ENCODE data around the gene DACH1. TPM values are rescaled to one million over a fixed set of nuclear protein-coding genes. Genes with fewer than 3 reads are reported as not detected.

Gene DACH1
- total RNA-seq, 5 donors from 2014 or later (not counting 1 experiment from before 2014, with no cell fraction given): 0.13 to 1.2 (median 0.23) TPM

- Histone ChIP-seq H3K36me3 (ENCODE audit: control insufficient read depth in 2 of 2, extremely low read depth in 1 of 2, insufficient read depth in 1 of 2, low read length in 1 of 2) (no peaks in the 10 kb centered on the region), H3K4me3 (ENCODE audit: control insufficient read depth in 1 of 2, extremely low read depth in 1 of 2, low read length in 1 of 2) (no peak overlapping the region), H3K27me3 (replicated peaks in 1 of 2; ENCODE audit: control insufficient read depth in 2 of 2, extremely low read depth in 1 of 2, insufficient read depth in 2 of 2, low read length in 1 of 2) (no peaks in the 10 kb centered on the region), H3K27ac (ENCODE audit: low read length) (no peak overlapping the region), H3K4me1 (ENCODE audit: control insufficient read depth in 1 of 2, extremely low read depth in 1 of 2, insufficient read depth in 2 of 2, low read length in 2 of 2) (no peaks in the 10 kb centered on the region), H3K9me3 (no peaks in the 10 kb centered on the region)
- POLR2A ChIA-PET: interaction anchor here in 1 of 2 donors (0.6 kb wide), 1 partner anchor 12 kb away, joined by 3 read pairs; no protein-coding TSS in a partner anchor
- no peaks in the 10 kb centered on the region for H3K27me3 Mint-ChIP-seq
- no peak overlapping the region for H3K4me3 Mint-ChIP-seq
- CTCF ChIA-PET: no interaction called here
- no peak for DNase-seq
- peaks cover 0 to 2% (median 0%) of the 10 kb centered on the region in 3 donors for H3K9me3 Mint-ChIP-seq
- H3K27ac Mint-ChIP-seq: no peak overlapping the region
- no peaks in the 10 kb centered on the region for H3K36me3 Mint-ChIP-seq
- no peak for ATAC-seq (replicated peaks in 1 of 4)
- WGBS (ENCODE audit: insufficient coverage): no CpG with 5 or more reads among the region's 4 CpGs
- no peaks in the 10 kb centered on the region for H3K4me1 Mint-ChIP-seq
Measured at GRCh38 chr13:71672512-71672911, 194.5 kb downstream of the DACH1 start.

GRCh38 chr13:71663431-71663830 lies 203.6 kb downstream of the DACH1 start:
- DNase-seq (no peak), ATAC-seq (replicated peaks in 1 of 4) (no peak)
- Histone ChIP-seq H3K36me3 (ENCODE audit: control insufficient read depth in 2 of 2, extremely low read depth in 1 of 2, insufficient read depth in 1 of 2, low read length in 1 of 2) (no peaks in the 10 kb centered on the region), H3K4me3 (ENCODE audit: control insufficient read depth in 1 of 2, extremely low read depth in 1 of 2, low read length in 1 of 2) (no peak overlapping the region), H3K27me3 (replicated peaks in 1 of 2; ENCODE audit: control insufficient read depth in 2 of 2, extremely low read depth in 1 of 2, insufficient read depth in 2 of 2, low read length in 1 of 2) (no peaks in the 10 kb centered on the region), H3K4me1 (ENCODE audit: control insufficient read depth in 1 of 2, extremely low read depth in 1 of 2, insufficient read depth in 2 of 2, low read length in 2 of 2) (no peaks in the 10 kb centered on the region), H3K9me3 (no peaks in the 10 kb centered on the region), H3K27ac (ENCODE audit: low read length) (no peak overlapping the region)
- Mint-ChIP-seq H3K4me3 (no peak overlapping the region), H3K36me3 (no peaks in the 10 kb centered on the region), H3K9me3 (no peaks in the 10 kb centered on the region), H3K4me1 (no peaks in the 10 kb centered on the region), H3K27me3 (no peaks in the 10 kb centered on the region), H3K27ac (no peak overlapping the region)
- POLR2A ChIA-PET: no interaction called here
- CTCF ChIA-PET: no interaction called here
- no CpG with 5 or more reads among the region's 2 CpGs for WGBS (ENCODE audit: insufficient coverage)

GRCh38 chr13:71661921-71662320 lies 205.1 kb downstream of the DACH1 start:
- Mint-ChIP-seq H3K27me3 (no peaks in the 10 kb centered on the region), H3K4me3 (no peak overlapping the region), H3K4me1 (no peaks in the 10 kb centered on the region), H3K36me3 (no peaks in the 10 kb centered on the region), H3K9me3 (no peaks in the 10 kb centered on the region), H3K27ac (no peak overlapping the region)
- no peak overlapping the region for H3K27ac ChIP-seq (ENCODE audit: low read length)
- DNase-seq (no peak), ATAC-seq (replicated peaks in 1 of 4) (no peak)
- no peaks in the 10 kb centered on the region for H3K4me1 ChIP-seq (ENCODE audit: control insufficient read depth in 1 of 2, extremely low read depth in 1 of 2, insufficient read depth in 2 of 2, low read length in 2 of 2)
- CTCF ChIA-PET: no interaction called here
- H3K27me3 ChIP-seq (replicated peaks in 1 of 2; ENCODE audit: control insufficient read depth in 2 of 2, extremely low read depth in 1 of 2, insufficient read depth in 2 of 2, low read length in 1 of 2): no peaks in the 10 kb centered on the region
- no peaks in the 10 kb centered on the region for H3K9me3 ChIP-seq
- WGBS (ENCODE audit: insufficient coverage): 83% methylated on average over 1 of the region's 3 CpGs
- H3K4me3 ChIP-seq (ENCODE audit: control insufficient read depth in 1 of 2, extremely low read depth in 1 of 2, low read length in 1 of 2): no peak overlapping the region
- POLR2A ChIA-PET: no interaction called here
- H3K36me3 ChIP-seq (ENCODE audit: control insufficient read depth in 2 of 2, extremely low read depth in 1 of 2, insufficient read depth in 1 of 2, low read length in 1 of 2): no peaks in the 10 kb centered on the region

- ChIA-PET POLR2A (no interaction called here), CTCF (interaction anchor here in 1 of 2 donors (0.5 kb wide), 1 partner anchor 90 kb away, joined by 3 read pairs; no protein-coding TSS in a partner anchor)
- Mint-ChIP-seq H3K36me3 (no peaks in the 10 kb centered on the region), H3K9me3 (no peaks in the 10 kb centered on the region), H3K27me3 (no peaks in the 10 kb centered on the region), H3K4me1 (no peaks in the 10 kb centered on the region), H3K4me3 (no peak overlapping the region), H3K27ac (no peak overlapping the region)
- ATAC-seq (replicated peaks in 1 of 4) (no peak), DNase-seq (no peak)
- H3K36me3 ChIP-seq (ENCODE audit: control insufficient read depth in 2 of 2, extremely low read depth in 1 of 2, insufficient read depth in 1 of 2, low read length in 1 of 2): no peaks in the 10 kb centered on the region
- no peak overlapping the region for H3K27ac ChIP-seq (ENCODE audit: low read length)
- H3K4me1 ChIP-seq (ENCODE audit: control insufficient read depth in 1 of 2, extremely low read depth in 1 of 2, insufficient read depth in 2 of 2, low read length in 2 of 2): no peaks in the 10 kb centered on the region
- H3K9me3 ChIP-seq: no peaks in the 10 kb centered on the region
- H3K4me3 ChIP-seq (ENCODE audit: control insufficient read depth in 1 of 2, extremely low read depth in 1 of 2, low read length in 1 of 2): no peak overlapping the region
- H3K27me3 ChIP-seq (replicated peaks in 1 of 2; ENCODE audit: control insufficient read depth in 2 of 2, extremely low read depth in 1 of 2, insufficient read depth in 2 of 2, low read length in 1 of 2): no peaks in the 10 kb centered on the region
Measured at GRCh38 chr13:71659404-71659803, 207.6 kb downstream of the DACH1 start.

- no peak overlapping the region for H3K4me3 Mint-ChIP-seq
- Histone ChIP-seq H3K36me3 (ENCODE audit: control insufficient read depth in 2 of 2, extremely low read depth in 1 of 2, insufficient read depth in 1 of 2, low read length in 1 of 2) (no peaks in the 10 kb centered on the region), H3K4me1 (ENCODE audit: control insufficient read depth in 1 of 2, extremely low read depth in 1 of 2, insufficient read depth in 2 of 2, low read length in 2 of 2) (no peaks in the 10 kb centered on the region), H3K27ac (ENCODE audit: low read length) (no peak overlapping the region), H3K9me3 (no peaks in the 10 kb centered on the region), H3K4me3 (ENCODE audit: control insufficient read depth in 1 of 2, extremely low read depth in 1 of 2, low read length in 1 of 2) (no peak overlapping the region), H3K27me3 (replicated peaks in 1 of 2; ENCODE audit: control insufficient read depth in 2 of 2, extremely low read depth in 1 of 2, insufficient read depth in 2 of 2, low read length in 1 of 2) (no peaks in the 10 kb centered on the region)
- no peaks in the 10 kb centered on the region for H3K27me3 Mint-ChIP-seq
- ChIA-PET POLR2A (no interaction called here), CTCF (interaction anchor here in 1 of 2 donors (0.7 kb wide), 1 partner anchor 877 kb away, joined by 3 read pairs; no protein-coding TSS in a partner anchor)
- no peak overlapping the region for H3K27ac Mint-ChIP-seq
- peaks cover 0 to 4% (median 0%) of the 10 kb centered on the region in 3 donors for H3K9me3 Mint-ChIP-seq
- 93% methylated on average over 3 of the region's 3 CpGs for WGBS (ENCODE audit: insufficient coverage)
- ATAC-seq (replicated peaks in 1 of 4) (no peak), DNase-seq (no peak)
- H3K4me1 Mint-ChIP-seq: no peaks in the 10 kb centered on the region
- no peaks in the 10 kb centered on the region for H3K36me3 Mint-ChIP-seq
Measured at GRCh38 chr13:71645467-71645866, 221.5 kb downstream of the DACH1 start.

- ChIA-PET POLR2A (no interaction called here), CTCF (no interaction called here)
- Mint-ChIP-seq H3K4me1 (no peaks in the 10 kb centered on the region), H3K36me3 (no peaks in the 10 kb centered on the region), H3K4me3 (no peak overlapping the region), H3K9me3 (peaks cover 0 to 4% (median 0%) of the 10 kb centered on the region in 3 donors), H3K27me3 (no peaks in the 10 kb centered on the region), H3K27ac (no peak overlapping the region)
- H3K4me1 ChIP-seq (ENCODE audit: control insufficient read depth in 1 of 2, extremely low read depth in 1 of 2, insufficient read depth in 2 of 2, low read length in 2 of 2): no peaks in the 10 kb centered on the region
- H3K4me3 ChIP-seq (ENCODE audit: control insufficient read depth in 1 of 2, extremely low read depth in 1 of 2, low read length in 1 of 2): no peak overlapping the region
- no CpG with 5 or more reads among the region's 1 CpG for WGBS (ENCODE audit: insufficient coverage)
- H3K27me3 ChIP-seq (replicated peaks in 1 of 2; ENCODE audit: control insufficient read depth in 2 of 2, extremely low read depth in 1 of 2, insufficient read depth in 2 of 2, low read length in 1 of 2): no peaks in the 10 kb centered on the region
- no peaks in the 10 kb centered on the region for H3K9me3 ChIP-seq
- H3K27ac ChIP-seq (ENCODE audit: low read length): no peak overlapping the region
- ATAC-seq (replicated peaks in 1 of 4) (no peak), DNase-seq (no peak)
- H3K36me3 ChIP-seq (ENCODE audit: control insufficient read depth in 2 of 2, extremely low read depth in 1 of 2, insufficient read depth in 1 of 2, low read length in 1 of 2): no peaks in the 10 kb centered on the region
Measured at GRCh38 chr13:71644579-71644978, 222.4 kb downstream of the DACH1 start.

GRCh38 chr13:71643448-71643860 lies 223.6 kb downstream of the DACH1 start:
- no peaks in the 10 kb centered on the region for H3K9me3 ChIP-seq
- Mint-ChIP-seq H3K4me1 (no peaks in the 10 kb centered on the region), H3K9me3 (peaks cover 0 to 4% (median 0%) of the 10 kb centered on the region in 3 donors), H3K4me3 (no peak overlapping the region), H3K36me3 (no peaks in the 10 kb centered on the region), H3K27me3 (no peaks in the 10 kb centered on the region), H3K27ac (no peak overlapping the region)
- H3K36me3 ChIP-seq (ENCODE audit: control insufficient read depth in 2 of 2, extremely low read depth in 1 of 2, insufficient read depth in 1 of 2, low read length in 1 of 2): no peaks in the 10 kb centered on the region
- no peak overlapping the region for H3K27ac ChIP-seq (ENCODE audit: low read length)
- no peak for DNase-seq
- ChIA-PET POLR2A (no interaction called here), CTCF (no interaction called here)
- no peaks in the 10 kb centered on the region for H3K4me1 ChIP-seq (ENCODE audit: control insufficient read depth in 1 of 2, extremely low read depth in 1 of 2, insufficient read depth in 2 of 2, low read length in 2 of 2)
- no peaks in the 10 kb centered on the region for H3K27me3 ChIP-seq (replicated peaks in 1 of 2; ENCODE audit: control insufficient read depth in 2 of 2, extremely low read depth in 1 of 2, insufficient read depth in 2 of 2, low read length in 1 of 2)
- no peak for ATAC-seq (replicated peaks in 1 of 4)
- WGBS (ENCODE audit: insufficient coverage): no CpG with 5 or more reads among the region's 4 CpGs
- H3K4me3 ChIP-seq (ENCODE audit: control insufficient read depth in 1 of 2, extremely low read depth in 1 of 2, low read length in 1 of 2): no peak overlapping the region
